ENCODE data around the gene SETDB2.

GRCh38 chr13:49459580-49459979 lies 15.5 kb downstream of the SETDB2 start:
- TF ChIP-seq ZZZ3 (IDR thresholded peaks at IDR 0.05; ENCODE audit: control insufficient read depth, insufficient read length, low read depth) (no peak), CTCF (IDR thresholded peaks at IDR 0.05 in 2 of 3, conservative IDR thresholded peaks at IDR 0.05 in 1 of 3; ENCODE audit: control insufficient read depth in 2 of 3, extremely low read depth in 1 of 3, insufficient read depth in 1 of 3, low read depth in 3 of 3, low read length in 3 of 3) (no peak), ZBTB4 (CRISPR knock-in tag; IDR thresholded peaks at IDR 0.05) (no peak), MAX (IDR thresholded peaks at IDR 0.05; ENCODE audit: low read depth, low read length) (no peak), TCF12 (IDR thresholded peaks at IDR 0.05; ENCODE audit: low read depth, low read length) (no peak), NR2C2 (IDR thresholded peaks at IDR 0.05; ENCODE audit: borderline replicate concordance, control insufficient read depth, insufficient read length, low read depth) (no peak), SUPT20H (IDR thresholded peaks at IDR 0.05; ENCODE audit: borderline replicate concordance, control insufficient read depth, low read depth, low read length) (no peak), USF1 (IDR thresholded peaks at IDR 0.05; ENCODE audit: borderline replicate concordance, extremely low read length, insufficient read depth, low read depth, low read length) (no peak), POLR2AphosphoS5 (IDR thresholded peaks at IDR 0.05; ENCODE audit: low read length) (no peak)

All from GM12878 (cell line).